ENCODE results near the gene ALKBH1. TPM values are rescaled to one million over a fixed set of nuclear protein-coding genes. Genes with fewer than 3 reads are reported as not detected.

Gene ALKBH1
- total and polyA plus RNA-seq, 9 of the 15 experiments (the other 6 are each of a cell fraction or from before 2014, with no cell fraction given) = 5.3 to 19.4 (median 10.7) TPM

DNA sequence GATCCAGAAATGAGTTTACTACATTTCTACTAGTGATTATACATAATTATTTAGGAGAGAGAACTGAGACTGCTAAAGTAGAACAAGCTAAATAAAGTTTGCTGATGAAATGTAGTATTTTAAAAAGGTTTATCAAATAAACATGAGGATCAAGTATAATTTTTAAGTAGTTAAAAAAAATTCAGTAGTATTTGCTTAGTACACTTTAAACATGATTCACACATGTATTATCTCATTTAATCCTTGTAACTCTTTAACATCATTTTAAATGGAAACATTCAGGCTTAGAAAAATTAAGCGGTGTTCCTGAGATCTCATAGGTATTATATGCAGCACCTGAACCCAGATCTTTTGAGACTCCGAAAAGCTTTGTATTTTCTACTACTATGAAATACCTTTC is 44.4 kb upstream of the ALKBH1 start:
- ChIA-PET POLR2A (interaction anchor here (0.7 kb wide), 1 partner anchor 9 kb away, joined by 4 read pairs; the partner anchor contains the start of gene SNW1), CTCF (ENCODE audit: low intra/inter-chr PET ratio) (no interaction called here)
- in situ Hi-C loops (cut with MboI) = no loop called here
- no peak overlapping the region for H3K4me3 ChIP-seq
- H3K36me3 ChIP-seq (ENCODE audit: control insufficient read depth, insufficient read depth, low read length) = peaks cover 73% of the 10 kb centered on the region
- intact Hi-C loops (cut with micrococcal nuclease) = no loop called here
- BruUV-seq (replicated peaks) = no TSS peak
- no peaks in the 10 kb centered on the region; a peak in 1 of 5 replicates for H3K4me1 ChIP-seq (replicated peaks in 1 of 2; ENCODE audit: control insufficient read depth in 2 of 2, insufficient read depth in 2 of 2, low read length in 2 of 2)
- no peaks in the 10 kb centered on the region for H3K9me1 ChIP-seq (ENCODE audit: control insufficient read depth, insufficient read depth, low read length)
- peaks cover 44% of the 10 kb centered on the region for H3K79me2 ChIP-seq (ENCODE audit: control insufficient read depth, insufficient read depth, low read length)
- WGBS (ENCODE audit: insufficient coverage, low coverage, missing lambda C conversion rate) = 100% methylated on average over 2 of the region's 2 CpGs
- no peak overlapping the region for H3K9ac ChIP-seq (ENCODE audit: insufficient read depth in 1 of 2, low read depth in 2 of 2, low read length in 2 of 2)
- ATAC-seq (no peak), FAIRE-seq (no peak), DNase-seq (ENCODE audit: extremely low read depth in 1 of 4, low spot score in 3 of 4) (no peak)
- TF ChIP-seq SREBF1 (IDR thresholded peaks at IDR 0.05; ENCODE audit: borderline replicate concordance, low read depth, low read length) (no peak), CREBBP (IDR thresholded peaks at IDR 0.05; ENCODE audit: low read depth, low read length) (no peak), TCF7 (IDR thresholded peaks at IDR 0.05; ENCODE audit: borderline replicate concordance) (no peak), ZC3H8 (IDR thresholded peaks at IDR 0.05) (no peak), KDM5B (IDR thresholded peaks at IDR 0.05; ENCODE audit: insufficient replicate concordance, low read depth, low read length) (no peak), RBFOX2 (IDR thresholded peaks at IDR 0.05; ENCODE audit: low read depth, low read length) (no peak), XRCC3 (IDR thresholded peaks at IDR 0.05) (no peak), ZNF644 (tag; IDR thresholded peaks at IDR 0.05; ENCODE audit: low read depth) (no peak), NR2F6 (CRISPR knock-in tag; IDR thresholded peaks at IDR 0.05) (no peak), CHD2 (IDR thresholded peaks at IDR 0.05; ENCODE audit: low read depth, low read length) (no peak), MAFF (IDR thresholded peaks at IDR 0.05; ENCODE audit: low read length) (no peak), RBM34 (IDR thresholded peaks at IDR 0.05; ENCODE audit: borderline replicate concordance, insufficient read depth, low read length) (no peak), CCAR2 (IDR thresholded peaks at IDR 0.05; ENCODE audit: low read depth, low read length) (no peak)
- TF ChIP-seq, protein P1, sequence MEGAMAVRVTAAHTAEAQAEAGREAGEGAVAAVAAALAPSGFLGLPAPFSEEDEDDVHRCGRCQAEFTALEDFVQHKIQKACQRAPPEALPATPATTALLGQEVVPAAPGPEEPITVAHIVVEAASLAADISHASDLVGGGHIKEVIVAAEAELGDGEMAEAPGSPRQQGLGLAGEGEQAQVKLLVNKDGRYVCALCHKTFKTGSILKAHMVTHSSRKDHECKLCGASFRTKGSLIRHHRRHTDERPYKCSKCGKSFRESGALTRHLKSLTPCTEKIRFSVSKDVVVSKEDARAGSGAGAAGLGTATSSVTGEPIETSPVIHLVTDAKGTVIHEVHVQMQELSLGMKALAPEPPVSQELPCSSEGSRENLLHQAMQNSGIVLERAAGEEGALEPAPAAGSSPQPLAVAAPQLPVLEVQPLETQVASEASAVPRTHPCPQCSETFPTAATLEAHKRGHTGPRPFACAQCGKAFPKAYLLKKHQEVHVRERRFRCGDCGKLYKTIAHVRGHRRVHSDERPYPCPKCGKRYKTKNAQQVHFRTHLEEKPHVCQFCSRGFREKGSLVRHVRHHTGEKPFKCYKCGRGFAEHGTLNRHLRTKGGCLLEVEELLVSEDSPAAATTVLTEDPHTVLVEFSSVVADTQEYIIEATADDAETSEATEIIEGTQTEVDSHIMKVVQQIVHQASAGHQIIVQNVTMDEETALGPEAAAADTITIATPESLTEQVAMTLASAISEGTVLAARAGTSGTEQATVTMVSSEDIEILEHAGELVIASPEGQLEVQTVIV (CRISPR knock-in tag; IDR thresholded peaks at IDR 0.05; ENCODE audit: borderline replicate concordance) = no peak
- TF ChIP-seq, protein P2, sequence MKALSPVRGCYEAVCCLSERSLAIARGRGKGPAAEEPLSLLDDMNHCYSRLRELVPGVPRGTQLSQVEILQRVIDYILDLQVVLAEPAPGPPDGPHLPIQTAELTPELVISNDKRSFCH (CRISPR knock-in tag; IDR thresholded peaks at IDR 0.05) = no peak
- TF ChIP-seq, protein P2 (tag; IDR thresholded peaks at IDR 0.05) = no peak
- no peak overlapping the region for H2AFZ ChIP-seq (ENCODE audit: low read depth, low read length)
- H3K27ac ChIP-seq (ENCODE audit: extremely low read depth, low read depth, low read length) = no peak overlapping the region
- no peaks in the 10 kb centered on the region for H4K20me1 ChIP-seq (replicated peaks; ENCODE audit: control insufficient read depth, insufficient read depth, low read length)
- no peaks in the 10 kb centered on the region for H3K27me3 ChIP-seq (ENCODE audit: control insufficient read depth in 2 of 2, insufficient read depth in 2 of 2, low read length in 2 of 2)
- no peak overlapping the region for H3K4me2 ChIP-seq (ENCODE audit: insufficient read depth, low read length)
- H3K9me3 ChIP-seq (replicated peaks; ENCODE audit: control insufficient read depth, insufficient read depth, low read depth, low read length) = no peaks in the 10 kb centered on the region

Measured in K562 (cell line).